IMR-90 (cell line): ENCODE results near the gene PVALEF. TPM values are rescaled to one million over a fixed set of nuclear protein-coding genes. Genes with fewer than 3 reads are reported as not detected.

Source experiments
- ATAC-seq: fragments of 200-7000 bp; cut with Tn5 transposase; 2 replicates; pipeline ENCODE4 v1.9.1; 2020; ENCODE audit warnings: low read depth, mild to moderate bottlenecking, moderate library complexity
- BruUV-seq: library from RNA; stranded (reverse); fragments of 400-500 nt; replicated peaks from 2 replicates; lab custom pipeline; 2021; lab: Mats Ljungman, UMichigan
- CTCF ChIA-PET: fragments of 300-600 bp; formaldehyde crosslinking; extraction: SDS; loops from one replicate; lab custom pipeline; 2021; ENCODE audit warnings: antibody characterized with exemption; lab: Yijun Ruan, JAX
- POLR2A ChIA-PET: fragments of 300-600 bp; sonication (Branson Sonifier 250); formaldehyde crosslinking; loops from one replicate; lab custom pipeline; 2022; ENCODE audit warnings: antibody characterized with exemption; ENCODE audit not compliant: unreplicated experiment; lab: Charles Lee
- DNase-seq: peaks from one replicate; pipeline ENCODE4 v3.0.0; 2013
- H2AFZ ChIP-seq: replicated peaks from 2 replicates; pipeline ENCODE3; 2013; ENCODE audit warnings: low read length, mild to moderate bottlenecking; ENCODE audit not compliant: poor library complexity
- H2AK5ac ChIP-seq: 2 replicates; pipeline ENCODE4 v1.6.1; 2013; ENCODE audit warnings: low read depth, low read length, inconsistent platforms
- H2AK9ac ChIP-seq: replicated peaks from 2 replicates; pipeline ENCODE3; 2013; ENCODE audit warnings: mild to moderate bottlenecking, low read depth, low read length, moderate library complexity; ENCODE audit not compliant: poor library complexity
- H2BK120ac ChIP-seq: 2 replicates; pipeline ENCODE4 v1.6.1; 2013; ENCODE audit warnings: low read depth, low read length, inconsistent platforms
- H2BK15ac ChIP-seq: 3 replicates; pipeline ENCODE4 v1.6.1; 2013; ENCODE audit warnings: low read depth, low read length, inconsistent platforms
- H2BK20ac ChIP-seq: 2 replicates; pipeline ENCODE4 v1.6.1; 2013; ENCODE audit warnings: low read depth, mild to moderate bottlenecking, inconsistent platforms, low read length, moderate library complexity
- H2BK5ac ChIP-seq: 2 replicates; pipeline ENCODE4 v1.6.1; 2013; ENCODE audit warnings: mild to moderate bottlenecking, low read depth, low read length, inconsistent platforms; ENCODE audit not compliant: poor library complexity, severe bottlenecking
- H3K14ac ChIP-seq: replicated peaks from 2 replicates; pipeline ENCODE4 v1.6.1; 2013; ENCODE audit warnings: low read depth, low read length, inconsistent platforms
- H3K18ac ChIP-seq: 2 replicates; pipeline ENCODE4 v1.6.1; 2013; ENCODE audit warnings: low read depth, low read length, control low read depth
- H3K23ac ChIP-seq: 2 replicates; pipeline ENCODE4 v1.6.1; 2013; ENCODE audit warnings: low read depth, low read length, inconsistent platforms
- H3K27ac ChIP-seq: 2 replicates; pipeline ENCODE4 v1.5.1; 2013; ENCODE audit warnings: mild to moderate bottlenecking, control low read depth, low read length; ENCODE audit not compliant: insufficient read depth
- H3K27me3 ChIP-seq: 2 replicates; pipeline ENCODE4 v1.6.1; 2013; ENCODE audit warnings: low read length; ENCODE audit not compliant: control insufficient read depth, insufficient read depth
- H3K36me3 ChIP-seq: 2 replicates; pipeline ENCODE4 v1.6.1; 2013; ENCODE audit warnings: low read length, mixed read lengths; ENCODE audit not compliant: control insufficient read depth, insufficient read depth
- H3K4ac ChIP-seq: 2 replicates; pipeline ENCODE4 v1.6.1; 2013; ENCODE audit warnings: low read depth, low read length, inconsistent platforms
- H3K4me1 ChIP-seq: 2 replicates; pipeline ENCODE4 v1.6.1; 2013; ENCODE audit warnings: low read length, mixed read lengths; ENCODE audit not compliant: control insufficient read depth, insufficient read depth
- H3K4me2 ChIP-seq: 2 replicates; pipeline ENCODE4 v1.6.1; 2013; ENCODE audit warnings: low read depth, mild to moderate bottlenecking, control low read depth, low read length, moderate library complexity
- H3K4me3 ChIP-seq: 2 replicates; pipeline ENCODE4 v1.5.1; 2013; ENCODE audit warnings: low read depth, mild to moderate bottlenecking, control low read depth, low read length, moderate library complexity; ENCODE audit not compliant: insufficient read depth
- H3K56ac ChIP-seq: 2 replicates; pipeline ENCODE4 v1.6.1; 2013; ENCODE audit warnings: low read length, inconsistent platforms; ENCODE audit not compliant: insufficient read depth; ENCODE audit errors: extremely low read depth
- H3K79me1 ChIP-seq, 2 experiments: 2 replicates each; pipeline ENCODE4 v1.6.1; 2013; ENCODE audit warnings: low read length in 2 of 2, inconsistent platforms in 1 of 2, low read depth in 1 of 2
- H3K9ac ChIP-seq: 2 replicates; pipeline ENCODE4 v1.6.1; 2013; ENCODE audit warnings: low read depth, low read length, control low read depth
- H3K9me1 ChIP-seq: 2 replicates; pipeline ENCODE4 v1.6.1; 2013; ENCODE audit warnings: low read length, inconsistent platforms; ENCODE audit not compliant: insufficient read depth
- H3K9me3 ChIP-seq: 2 replicates; pipeline ENCODE4 v1.6.1; 2013; ENCODE audit warnings: low read length; ENCODE audit not compliant: control insufficient read depth, insufficient read depth
- H4K20me1 ChIP-seq: 2 replicates; pipeline ENCODE4 v1.6.1; 2013; ENCODE audit warnings: low read length, inconsistent platforms; ENCODE audit not compliant: insufficient read depth
- H4K5ac ChIP-seq: 2 replicates; pipeline ENCODE4 v1.6.1; 2013; ENCODE audit warnings: mild to moderate bottlenecking, low read depth, low read length, control low read depth
- H4K8ac ChIP-seq, 2 experiments: 2 replicates each; pipeline ENCODE4 v1.6.1; 2013; ENCODE audit warnings: low read depth in 2 of 2, low read length in 2 of 2, control low read depth in 1 of 2, inconsistent platforms in 1 of 2
- H4K91ac ChIP-seq: 2 replicates; pipeline ENCODE4 v1.6.1; 2013; ENCODE audit warnings: low read depth, low read length, inconsistent platforms; ENCODE audit not compliant: insufficient read depth
- CTCF ChIP-seq: conservative IDR thresholded peaks from 2 replicates; pipeline ENCODE4 v1.5.1; 2012; ENCODE audit warnings: mild to moderate bottlenecking, low read depth, low read length, improper control_type of control experiment
- MAZ ChIP-seq: IDR thresholded peaks from 2 replicates; pipeline ENCODE4 v1.6.1; 2012; ENCODE audit warnings: low read depth, mild to moderate bottlenecking, low read length, improper control_type of control experiment, moderate library complexity, borderline replicate concordance
- POLR2A ChIP-seq: IDR thresholded peaks from 2 replicates; pipeline ENCODE4 v1.6.1; 2012; ENCODE audit warnings: mild to moderate bottlenecking, low read depth, low read length
- RAD21 ChIP-seq: IDR thresholded peaks from 2 replicates; pipeline ENCODE4 v1.6.1; 2012; ENCODE audit warnings: low read length, improper control_type of control experiment
- RFX5 ChIP-seq: IDR thresholded peaks from 2 replicates; pipeline ENCODE4 v1.8.0; 2012; ENCODE audit warnings: low read depth, mild to moderate bottlenecking, low read length, moderate library complexity
- USF2 ChIP-seq: fragments of 150-350 bp; IDR thresholded peaks from 2 replicates; pipeline ENCODE4 v1.6.1; 2017; ENCODE audit warnings: mild to moderate bottlenecking, antibody characterized with exemption, low read length, low read depth
- WGBS, 2 experiments: methylation state at CpG; one replicate each; pipeline versions ENCODE4 v1.1.5 to v1.1.7; 2013; ENCODE audit warnings: missing lambda C conversion rate in 2 of 2; ENCODE audit not compliant: insufficient read length in 1 of 2; ENCODE audit errors: extremely low coverage in 2 of 2; 5-methylcytosine and 5-hydroxymethylcytosine counted together
- dilution Hi-C: fragments of 300-500 bp; cut with HindIII; formaldehyde crosslinking; loops from one replicate; pipeline ENCODE4 v1.14.3; 2018; ENCODE audit warnings: low sequenced_read_pairs; ENCODE audit not compliant: unreplicated experiment
- in situ Hi-C: fragments of 300-500 bp; cut with MboI; formaldehyde crosslinking; loops from 3 replicates; pipeline ENCODE4 v1.14.3; 2019; ENCODE audit warnings: low sequenced_read_pairs, inconsistent platforms, mixed read lengths
- intact Hi-C: fragments of 100-400 bp; cut with micrococcal nuclease; formaldehyde crosslinking; loops from 2 replicates; pipeline ENCODE4 v1.10.0; 2022
- polyA plus RNA-seq, 3 experiments: library from polyadenylated mRNA; depleted of rRNA; stranded (reverse); fragments of >200 nt; gene quantifications; 2 replicates each; pipeline ENCODE4 v1.2.3, GENCODE V29; 2012; ENCODE audit warnings: low replicate concordance in 1 of 3
- total RNA-seq: library from RNA; depleted of rRNA; stranded (reverse); fragments of >200 nt; gene quantifications from 2 replicates; pipeline ENCODE4 v1.2.3, GENCODE V29; 2012

Gene PVALEF
- total and polyA plus RNA-seq, 2 of the 4 experiments (the other 2 are of a cell fraction): not detected

- dilution Hi-C loops: no loop called here
- Histone ChIP-seq H2BK15ac (no peak overlapping the region), H3K9ac (no peak overlapping the region), H2AFZ (no peak overlapping the region), H3K27me3 (no peaks in the 10 kb centered on the region), H2AK9ac (peak overlapping the region; percentile 24), H2BK20ac (no peak overlapping the region), H3K9me1 (no peaks in the 10 kb centered on the region), H3K4me1 (no peaks in the 10 kb centered on the region), H3K23ac (no peak overlapping the region), H4K8ac (no peak overlapping the region), H2BK120ac (no peak overlapping the region), H3K36me3 (peaks cover 39% of the 10 kb centered on the region), H3K27ac (no peak overlapping the region), H3K56ac (no peak overlapping the region), H3K4me2 (no peak overlapping the region), H3K79me1 (peaks cover 0 to 8% of the 10 kb centered on the region in 2 experiments; a peak in 1 of 4 replicates), H3K18ac (no peak overlapping the region), H4K91ac (no peak overlapping the region), H4K5ac (no peak overlapping the region), H3K14ac (no peak overlapping the region), H2AK5ac (no peak overlapping the region), H2BK5ac (no peak overlapping the region), H3K9me3 (peaks cover 3% of the 10 kb centered on the region; the same call in 1 of the 2 replicates), H3K4ac (no peak overlapping the region), H4K20me1 (peaks cover 7% of the 10 kb centered on the region), H3K4me3 (no peak overlapping the region)
- CTCF ChIA-PET: no interaction called here
- intact Hi-C loops: no loop called here
- POLR2A ChIA-PET: no interaction called here
- ATAC-seq: no peak
- no TSS peak for BruUV-seq
- in situ Hi-C loops: no loop called here
- no peak for DNase-seq
- no peak for TF ChIP-seq POLR2A
- TF ChIP-seq RAD21: no peak
- no peak for TF ChIP-seq USF2
- TF ChIP-seq MAZ: no peak
- TF ChIP-seq CTCF: no peak
- TF ChIP-seq RFX5: no peak
- 77% methylated on average over 19 of the region's 32 CpGs; no CpG with 5 or more reads in 1 of the 2 experiments for WGBS, 2 experiments
Observed at GRCh38 chr17:81228834-81229665, 63.7 kb downstream of the PVALEF start.
